CD4-positive, alpha-beta memory T cell (primary cell): ENCODE data around the gene RARA. TPM values are rescaled to one million over a fixed set of nuclear protein-coding genes. Genes with fewer than 3 reads are reported as not detected.

Experiments used
- CTCF ChIA-PET: fragments of 350-600 bp; sonication (Branson Sonifier 250); formaldehyde crosslinking; loops from one replicate; lab custom pipeline; 2021; ENCODE audit warnings: inconsistent platforms; ENCODE audit not compliant: partially characterized antibody; lab: Charles Lee
- POLR2A ChIA-PET: fragments of 350-600 bp; sonication (Branson Sonifier 250); formaldehyde crosslinking; loops from one replicate; lab custom pipeline; 2021; ENCODE audit not compliant: partially characterized antibody; lab: Charles Lee
- DNase-seq, 5 donors: peaks; one replicate each; pipeline versions ENCODE4 v3.0.0 to v3.0.0-alpha.2; 2020 to 2022; ENCODE audit warnings: mixed read lengths in 1 of 5
- H3K27ac ChIP-seq: one replicate; pipeline ENCODE4 v1.7.0; 2013; ENCODE audit warnings: low read depth, low read length
- H3K27me3 ChIP-seq: 2 replicates; pipeline ENCODE4 v1.7.0; 2013; ENCODE audit warnings: mild to moderate bottlenecking, low read length, moderate library complexity; ENCODE audit not compliant: insufficient read depth
- H3K36me3 ChIP-seq: 2 replicates; pipeline ENCODE4 v1.7.0; 2013; ENCODE audit warnings: mild to moderate bottlenecking, low read length, moderate library complexity; ENCODE audit not compliant: insufficient read depth
- H3K4me1 ChIP-seq: 2 replicates; pipeline ENCODE4 v1.7.0; 2013; ENCODE audit warnings: mild to moderate bottlenecking, low read length, moderate library complexity; ENCODE audit not compliant: insufficient read depth
- H3K4me3 ChIP-seq, 2 donors: one replicate each; pipeline ENCODE4 v1.7.0; 2013; ENCODE audit warnings: low read length in 2 of 2, mild to moderate bottlenecking in 1 of 2
- H3K9me3 ChIP-seq, 2 donors: one replicate each; pipeline ENCODE4 v1.7.0; 2013; ENCODE audit warnings: low read length in 2 of 2, control low read depth in 1 of 2; ENCODE audit not compliant: control insufficient read depth in 1 of 2
- H3K27ac Mint-ChIP-seq, 7 donors: one replicate each; pipeline ENCODE4 v1.8.0; 2020 to 2021; ENCODE audit warnings: mixed read lengths in 7 of 7, mild to moderate bottlenecking in 6 of 7, inconsistent platforms in 3 of 7, moderate library complexity in 3 of 7
- H3K27me3 Mint-ChIP-seq, 2 donors: one replicate each; pipeline ENCODE4 v1.8.0; 2020 to 2021; ENCODE audit warnings: mixed read lengths in 2 of 2
- H3K36me3 Mint-ChIP-seq, 2 donors: one replicate each; pipeline ENCODE4 v1.8.0; 2020 to 2021; ENCODE audit warnings: mixed read lengths in 2 of 2, inconsistent platforms in 1 of 2, mild to moderate bottlenecking in 1 of 2
- H3K4me1 Mint-ChIP-seq, 4 donors: one replicate each; pipeline ENCODE4 v1.8.0; 2020 to 2021; ENCODE audit warnings: mixed read lengths in 4 of 4, mild to moderate bottlenecking in 1 of 4
- H3K4me3 Mint-ChIP-seq, 8 donors: one replicate each; pipeline ENCODE4 v1.8.0; 2020 to 2021; ENCODE audit warnings: mixed read lengths in 8 of 8, mild to moderate bottlenecking in 7 of 8, moderate library complexity in 6 of 8, inconsistent platforms in 3 of 8
- H3K9me3 Mint-ChIP-seq, 8 donors: one replicate each; pipeline ENCODE4 v1.8.0; 2020 to 2021; ENCODE audit warnings: mixed read lengths in 8 of 8, mild to moderate bottlenecking in 5 of 8, inconsistent platforms in 3 of 8, moderate library complexity in 1 of 8
- intact Hi-C: fragments of 100-400 bp; cut with micrococcal nuclease; formaldehyde crosslinking; loops from one replicate; pipeline ENCODE4 v1.15.1; 2023
- polyA plus RNA-seq, 2 donors: library from polyadenylated mRNA; unstranded; fragments of 300-500 nt; fragmentation: Illumina TruSeq; gene quantifications; one replicate each; pipeline ENCODE4 v1.2.3, GENCODE V29; 2021
- total RNA-seq, 2 experiments: library from RNA; stranded (reverse); gene quantifications; one replicate each; pipeline ENCODE4 v1.2.3, GENCODE V29; 2021

RARA gene
- total and polyA plus RNA-seq, 4 experiments from 2014 or later: 5.1 to 54.5 (median 37.4) TPM

GRCh38 chr17:40351359-40352236 lies 42.6 kb downstream of the RARA start:
- H3K36me3 Mint-ChIP-seq: peaks cover 14 to 52% of the 10 kb centered on the region in 2 donors
- intact Hi-C loops: no loop called here
- peaks cover 58% of the 10 kb centered on the region for H3K36me3 ChIP-seq
- H3K4me3 ChIP-seq: no peak overlapping the region
- H3K9me3 Mint-ChIP-seq: no peaks in the 10 kb centered on the region
- peaks cover 19% of the 10 kb centered on the region for H3K4me1 ChIP-seq
- CTCF ChIA-PET: interaction anchor here (1.1 to 10.0 kb wide), 7 partner anchors 10 to 264 kb away, joined by 3 to 573 read pairs (median 7); partner anchors contain the start of gene RARA
- H3K27me3 Mint-ChIP-seq: no peaks in the 10 kb centered on the region
- H3K4me1 Mint-ChIP-seq: peaks cover 14 to 54% (median 27%) of the 10 kb centered on the region in 4 donors
- DNase-seq: no peak
- no peaks in the 10 kb centered on the region for H3K27me3 ChIP-seq
- H3K4me3 Mint-ChIP-seq: peak overlapping the region in 1 of 8 donors; percentile 31
- POLR2A ChIA-PET: interaction anchor here (1.1 to 29.0 kb wide), 5 partner anchors 9 to 210 kb away, joined by 3 to 1054 read pairs (median 5); partner anchors contain the start of genes RARA and TOP2A
- H3K9me3 ChIP-seq: no peaks in the 10 kb centered on the region
- H3K27ac Mint-ChIP-seq: peak overlapping the region in 4 of 7 donors; percentile 58 to 67 (median 61)
- H3K27ac ChIP-seq: no peak overlapping the region

DNA sequence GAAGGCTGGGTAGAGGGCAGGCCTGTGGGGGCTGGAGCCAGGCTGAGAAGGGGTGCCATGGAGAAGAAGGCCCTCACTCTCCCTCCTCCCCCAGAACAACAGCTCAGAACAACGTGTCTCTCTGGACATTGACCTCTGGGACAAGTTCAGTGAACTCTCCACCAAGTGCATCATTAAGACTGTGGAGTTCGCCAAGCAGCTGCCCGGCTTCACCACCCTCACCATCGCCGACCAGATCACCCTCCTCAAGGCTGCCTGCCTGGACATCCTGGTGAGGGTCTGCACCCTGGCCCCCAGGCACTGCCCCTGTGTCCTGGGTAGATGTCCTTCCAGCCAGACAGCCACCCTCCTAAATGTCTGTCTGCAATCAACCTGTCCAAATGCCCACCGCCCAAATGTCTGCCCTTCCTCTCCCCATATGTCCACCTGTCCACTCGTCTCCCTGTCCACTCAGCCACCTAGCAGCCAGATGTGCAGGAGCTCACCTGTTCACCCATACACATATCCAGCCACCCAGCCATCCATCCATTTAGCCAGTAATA lies 43.3 kb downstream of the RARA start:
- Histone ChIP-seq H3K36me3 (peaks cover 58% of the 10 kb centered on the region), H3K27ac (no peak overlapping the region), H3K4me1 (peaks cover 12% of the 10 kb centered on the region), H3K9me3 (no peaks in the 10 kb centered on the region), H3K27me3 (no peaks in the 10 kb centered on the region), H3K4me3 (no peak overlapping the region)
- Mint-ChIP-seq H3K27me3 (no peaks in the 10 kb centered on the region), H3K36me3 (peaks cover 14 to 51% of the 10 kb centered on the region in 2 donors), H3K4me3 (no peak overlapping the region), H3K27ac (peak overlapping the region; percentile 4 to 89 (median 70)), H3K9me3 (no peaks in the 10 kb centered on the region), H3K4me1 (peaks cover 10 to 47% (median 21%) of the 10 kb centered on the region in 4 donors)
- intact Hi-C loops: no loop called here
- DNase-seq: no peak
- ChIA-PET CTCF (interaction anchor here (1.1 to 10.0 kb wide), 7 partner anchors 9 to 263 kb away, joined by 3 to 573 read pairs (median 7); partner anchors contain the start of gene RARA), POLR2A (interaction anchor here (1.1 to 29.0 kb wide), 5 partner anchors 9 to 209 kb away, joined by 3 to 1054 read pairs (median 5); partner anchors contain the start of genes RARA and TOP2A)

- intact Hi-C loops: no loop called here
- Histone ChIP-seq H3K4me3 (no peak overlapping the region), H3K36me3 (peaks cover 58% of the 10 kb centered on the region), H3K27ac (no peak overlapping the region), H3K4me1 (peaks cover 6% of the 10 kb centered on the region), H3K27me3 (no peaks in the 10 kb centered on the region), H3K9me3 (no peaks in the 10 kb centered on the region)
- Mint-ChIP-seq H3K36me3 (peaks cover 14 to 51% of the 10 kb centered on the region in 2 donors), H3K4me3 (no peak overlapping the region), H3K9me3 (no peaks in the 10 kb centered on the region), H3K27me3 (no peaks in the 10 kb centered on the region), H3K27ac (peak overlapping the region; percentile 26 to 89 (median 70)), H3K4me1 (peaks cover 10 to 41% (median 18%) of the 10 kb centered on the region in 4 donors)
- ChIA-PET POLR2A (interaction anchor here (1.1 to 29.0 kb wide), 3 partner anchors 10 to 65 kb away, joined by 3 to 1054 read pairs (median 6); partner anchors contain the start of genes RARA and TOP2A), CTCF (interaction anchor here (0.9 to 10.0 kb wide), 8 partner anchors 8 to 1310 kb away, joined by 3 to 573 read pairs (median 8); partner anchors contain the start of gene RARA)
- DNase-seq: no peak
Measured at GRCh38 chr17:40352779-40353394, 43.9 kb downstream of the RARA start.

DNA sequence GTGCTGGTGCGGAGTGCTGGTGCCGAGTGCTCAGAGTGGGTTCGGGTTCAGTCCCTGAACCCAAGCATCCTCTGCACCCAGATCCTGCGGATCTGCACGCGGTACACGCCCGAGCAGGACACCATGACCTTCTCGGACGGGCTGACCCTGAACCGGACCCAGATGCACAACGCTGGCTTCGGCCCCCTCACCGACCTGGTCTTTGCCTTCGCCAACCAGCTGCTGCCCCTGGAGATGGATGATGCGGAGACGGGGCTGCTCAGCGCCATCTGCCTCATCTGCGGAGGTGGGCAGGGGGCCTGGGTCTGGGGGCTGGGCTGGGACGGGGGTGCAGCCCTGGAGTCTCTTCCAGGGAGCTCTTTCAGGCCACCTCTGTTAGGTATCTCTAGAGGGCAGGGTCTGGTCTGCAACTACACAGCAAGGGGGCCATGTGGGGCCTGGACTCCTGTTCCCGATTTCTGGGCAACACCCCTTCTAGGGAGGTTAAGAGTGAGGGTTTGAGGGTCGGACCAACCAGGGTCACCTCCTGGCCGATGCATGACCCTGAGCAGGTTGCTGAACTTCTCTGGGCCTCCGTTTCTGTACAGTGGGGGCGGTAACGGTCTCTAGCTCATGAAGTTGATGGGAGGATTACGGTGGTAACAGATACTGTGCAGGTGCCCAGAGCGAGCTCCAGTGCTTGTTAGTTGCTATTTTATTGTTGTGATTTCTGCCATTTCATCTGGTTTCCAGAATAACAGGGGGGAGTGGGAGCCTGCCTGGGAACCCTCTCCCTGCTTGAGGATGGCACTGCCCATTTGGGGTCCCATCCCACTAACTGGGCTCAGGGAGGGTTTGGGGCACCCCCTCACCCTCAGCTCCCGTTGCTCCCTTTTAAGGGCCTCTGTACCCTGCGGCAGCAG lies 45.5 kb downstream of the RARA start:
- intact Hi-C loops: loop anchor here (1.0 to 5.0 kb wide), 3 partner anchors 43 to 268 kb away; no protein-coding TSS in a partner anchor
- POLR2A ChIA-PET: interaction anchor here (0.8 to 29.0 kb wide), 7 partner anchors 9 to 179 kb away, joined by 3 to 1054 read pairs (median 4); partner anchors contain the start of genes RARA and TOP2A
- DNase-seq: no peak
- Histone ChIP-seq H3K4me3 (no peak overlapping the region), H3K27me3 (no peaks in the 10 kb centered on the region), H3K36me3 (peaks cover 44% of the 10 kb centered on the region), H3K9me3 (no peaks in the 10 kb centered on the region), H3K4me1 (peaks cover 9% of the 10 kb centered on the region), H3K27ac (no peak overlapping the region)
- H3K4me3 Mint-ChIP-seq: no peak overlapping the region
- CTCF ChIA-PET: interaction anchor here (0.7 to 10.0 kb wide), 31 partner anchors 10 to 204 kb away, joined by 3 to 573 read pairs (median 6); partner anchors contain the start of genes RARA and TOP2A
- H3K9me3 Mint-ChIP-seq: no peaks in the 10 kb centered on the region
- peaks cover 9 to 42% of the 10 kb centered on the region in 2 donors for H3K36me3 Mint-ChIP-seq
- no peaks in the 10 kb centered on the region for H3K27me3 Mint-ChIP-seq
- H3K27ac Mint-ChIP-seq: peak overlapping the region in 6 of 7 donors; percentile 29 to 74 (median 60)
- H3K4me1 Mint-ChIP-seq: peaks cover 11 to 33% (median 14%) of the 10 kb centered on the region in 4 donors

- Histone ChIP-seq H3K27me3 (no peaks in the 10 kb centered on the region), H3K9me3 (no peaks in the 10 kb centered on the region), H3K4me1 (peaks cover 9% of the 10 kb centered on the region), H3K27ac (no peak overlapping the region), H3K36me3 (peaks cover 36% of the 10 kb centered on the region), H3K4me3 (no peak overlapping the region)
- CTCF ChIA-PET: interaction anchor here (0.7 to 10.0 kb wide), 30 partner anchors 11 to 203 kb away, joined by 3 to 573 read pairs (median 7); partner anchors contain the start of genes RARA and TOP2A
- H3K9me3 Mint-ChIP-seq: no peaks in the 10 kb centered on the region
- H3K27me3 Mint-ChIP-seq: no peaks in the 10 kb centered on the region
- DNase-seq: peak; percentile 70 to 81 (median 71)
- peaks cover 11 to 25% (median 12%) of the 10 kb centered on the region in 4 donors for H3K4me1 Mint-ChIP-seq
- H3K27ac Mint-ChIP-seq: peak overlapping the region in 6 of 7 donors; percentile 29 to 86 (median 46)
- intact Hi-C loops: loop anchor here (1.0 to 5.0 kb wide), 3 partner anchors 42 to 267 kb away; no protein-coding TSS in a partner anchor
- H3K36me3 Mint-ChIP-seq: peaks cover 9 to 34% of the 10 kb centered on the region in 2 donors
- POLR2A ChIA-PET: interaction anchor here (0.8 to 29.0 kb wide), 7 partner anchors 10 to 178 kb away, joined by 3 to 1054 read pairs (median 4); partner anchors contain the start of genes RARA and TOP2A
- no peak overlapping the region for H3K4me3 Mint-ChIP-seq
Measured at GRCh38 chr17:40355123-40355803, 46.3 kb downstream of the RARA start.
